ENCODE measurements around the gene TTC13.
"Not testable (repeated sequence)": the region's sequence is repeated elsewhere in the genome, so short reads cannot be mapped to it uniquely, and the experiment has no call there.

The TTC13 gene

GRCh38 chr1:230987448-230987847 is 8.8 kb upstream of the TTC13 start:
- DNase-seq, result no peak

- DNase-seq, result no peak
Measured at GRCh38 chr1:230986976-230987375, 8.3 kb upstream of the TTC13 start.

- DNase-seq, result no peak
Measured at GRCh38 chr1:230985711-230986110, 7.0 kb upstream of the TTC13 start.

GRCh38 chr1:230984622-230985515 is 6.2 kb upstream of the TTC13 start:
- DNase-seq, result not testable (repeated sequence)

- DNase-seq, result no peak
Measured at GRCh38 chr1:230983811-230984210, 5.2 kb upstream of the TTC13 start.

- DNase-seq, result no peak
Measured at GRCh38 chr1:230982696-230983095, 4.0 kb upstream of the TTC13 start.

- no peak for DNase-seq
Measured at GRCh38 chr1:230979952-230980351, 1.3 kb upstream of the TTC13 start.

- DNase-seq, result no peak
Measured at GRCh38 chr1:230979389-230979716, 692 bp upstream of the TTC13 start.

GRCh38 chr1:230977761-230978490 is 735 bp downstream of the TTC13 start:
- DNase-seq, result peak; percentile 56

- DNase-seq, result no peak
Measured at GRCh38 chr1:230976825-230977747, 1.6 kb downstream of the TTC13 start.

- no peak for DNase-seq
Measured at GRCh38 chr1:230976360-230976759, 2.3 kb downstream of the TTC13 start.

- DNase-seq, result no peak
Measured at GRCh38 chr1:230975636-230976035, 3.0 kb downstream of the TTC13 start.

- no peak for DNase-seq
Measured at GRCh38 chr1:230972855-230973271, 5.8 kb downstream of the TTC13 start.

GRCh38 chr1:230971771-230972170 is 6.9 kb downstream of the TTC13 start:
- DNase-seq, result no peak

GRCh38 chr1:230970432-230970831 is 8.2 kb downstream of the TTC13 start:
- DNase-seq, result no peak

GRCh38 chr1:230966358-230966873 is 12.2 kb downstream of the TTC13 start:
- DNase-seq, result no peak

- DNase-seq, result no peak
Measured at GRCh38 chr1:230965535-230965934, 13.1 kb downstream of the TTC13 start.

- no peak for DNase-seq
Measured at GRCh38 chr1:230964896-230965295, 13.8 kb downstream of the TTC13 start.

- DNase-seq, result no peak
Measured at GRCh38 chr1:230958370-230958769, 20.3 kb downstream of the TTC13 start.

- no peak for DNase-seq
Measured at GRCh38 chr1:230957580-230957989, 21.1 kb downstream of the TTC13 start.

- no peak for DNase-seq
Measured at GRCh38 chr1:230950404-230950803, 28.3 kb downstream of the TTC13 start.

- no peak for DNase-seq
Measured at GRCh38 chr1:230948903-230949302, 29.8 kb downstream of the TTC13 start.

GRCh38 chr1:230948301-230948700 is 30.4 kb downstream of the TTC13 start:
- DNase-seq, result no peak
